ENCODE measurements around the gene DENND1A.

DENND1A gene

DNA sequence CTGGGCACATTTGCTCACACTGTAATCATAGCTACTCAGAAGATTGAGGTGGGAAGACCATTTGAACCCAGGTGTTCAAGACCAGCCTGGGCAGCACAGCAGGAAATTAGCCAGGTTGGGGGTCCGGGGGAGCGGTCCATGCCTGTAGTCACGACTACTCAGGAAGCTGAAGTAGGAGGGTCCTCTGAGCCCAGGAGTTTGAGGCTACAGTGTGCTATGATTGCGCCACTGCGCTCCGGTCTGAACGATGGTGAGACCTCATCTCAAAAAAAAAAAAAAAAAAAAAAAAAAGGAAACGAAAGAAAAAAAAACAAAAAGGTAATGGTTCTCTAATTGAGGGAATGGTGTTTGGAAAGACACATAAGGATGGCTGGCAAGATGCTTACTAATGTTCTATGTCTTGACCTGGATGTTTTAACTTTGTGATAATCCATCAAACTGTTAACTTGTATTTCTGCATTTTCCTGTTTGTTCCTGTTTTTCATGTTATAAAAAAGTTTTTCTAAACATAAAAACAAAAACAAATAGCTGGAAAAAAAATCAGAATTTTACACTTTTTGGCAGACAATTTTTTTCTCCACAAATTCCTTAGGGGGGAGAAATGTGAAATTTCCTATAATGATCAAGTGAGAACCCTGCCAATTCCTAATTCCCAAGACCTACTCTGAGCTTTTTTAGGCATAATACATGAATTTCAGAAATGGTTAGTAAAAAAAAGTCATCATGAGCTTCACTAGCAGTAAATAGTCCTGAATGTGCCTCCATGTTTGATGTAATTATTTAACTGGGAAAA, 96.9 kb downstream of the DENND1A start:
- Histone ChIP-seq H3K4me1 (ENCODE audit: insufficient read depth, low read length, poor library complexity, severe bottlenecking) (peaks cover 34% of the 10 kb centered on the region), H3K79me2 (ENCODE audit: insufficient read depth, low read length) (no peaks in the 10 kb centered on the region), H3K4me2 (ENCODE audit: low read depth, low read length, poor library complexity, severe bottlenecking) (no peak overlapping the region), H3K27me3 (ENCODE audit: insufficient read depth, low read length, poor library complexity, severe bottlenecking) (no peaks in the 10 kb centered on the region), H3K9me3 (ENCODE audit: insufficient read depth, low read depth, low read length) (peaks cover 16% of the 10 kb centered on the region), H3K36me3 (ENCODE audit: insufficient read depth, low read length) (no peaks in the 10 kb centered on the region), H3K4me3 (ENCODE audit: low read length, poor library complexity, severe bottlenecking) (no peak overlapping the region), H3K9ac (ENCODE audit: low read depth, low read length, poor library complexity, severe bottlenecking) (no peak overlapping the region), H3K9me2 (replicated peaks; ENCODE audit: low read depth, low read length) (no peaks in the 10 kb centered on the region), H4K20me1 (ENCODE audit: insufficient read depth, low read length, poor library complexity, severe bottlenecking) (no peaks in the 10 kb centered on the region), H3F3A (ENCODE audit: low read depth) (0 out of 2 replicates have a peak, but pooled peaks cover 8% of the 10 kb centered on the region), H2AFZ (ENCODE audit: low read length) (no peak overlapping the region)
- TF ChIP-seq, protein P1, sequence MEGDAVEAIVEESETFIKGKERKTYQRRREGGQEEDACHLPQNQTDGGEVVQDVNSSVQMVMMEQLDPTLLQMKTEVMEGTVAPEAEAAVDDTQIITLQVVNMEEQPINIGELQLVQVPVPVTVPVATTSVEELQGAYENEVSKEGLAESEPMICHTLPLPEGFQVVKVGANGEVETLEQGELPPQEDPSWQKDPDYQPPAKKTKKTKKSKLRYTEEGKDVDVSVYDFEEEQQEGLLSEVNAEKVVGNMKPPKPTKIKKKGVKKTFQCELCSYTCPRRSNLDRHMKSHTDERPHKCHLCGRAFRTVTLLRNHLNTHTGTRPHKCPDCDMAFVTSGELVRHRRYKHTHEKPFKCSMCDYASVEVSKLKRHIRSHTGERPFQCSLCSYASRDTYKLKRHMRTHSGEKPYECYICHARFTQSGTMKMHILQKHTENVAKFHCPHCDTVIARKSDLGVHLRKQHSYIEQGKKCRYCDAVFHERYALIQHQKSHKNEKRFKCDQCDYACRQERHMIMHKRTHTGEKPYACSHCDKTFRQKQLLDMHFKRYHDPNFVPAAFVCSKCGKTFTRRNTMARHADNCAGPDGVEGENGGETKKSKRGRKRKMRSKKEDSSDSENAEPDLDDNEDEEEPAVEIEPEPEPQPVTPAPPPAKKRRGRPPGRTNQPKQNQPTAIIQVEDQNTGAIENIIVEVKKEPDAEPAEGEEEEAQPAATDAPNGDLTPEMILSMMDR (conservative IDR thresholded peaks at IDR 0.05; ENCODE audit: low read length), result no peak
- no peak for TF ChIP-seq EZH2phosphoT487 (IDR thresholded peaks at IDR 0.05; ENCODE audit: borderline replicate concordance)

DNA sequence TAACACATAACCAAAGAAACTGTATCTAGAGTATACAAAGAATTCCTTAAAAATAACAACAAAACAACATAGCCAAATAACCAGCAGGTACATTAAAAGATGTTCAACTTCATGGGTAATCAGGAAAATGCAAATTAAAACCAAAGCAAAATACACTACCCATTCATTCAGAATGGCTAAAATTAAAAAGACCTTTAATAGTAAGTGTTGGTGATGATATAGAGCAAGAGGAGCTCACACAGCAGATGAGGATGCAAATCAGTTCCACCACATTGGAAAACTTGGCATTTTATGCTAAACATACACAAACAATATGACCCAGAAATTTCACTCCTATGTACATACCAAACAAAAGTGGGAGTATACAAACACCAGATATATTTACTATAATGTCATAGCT, 97.8 kb downstream of the DENND1A start:
- H3F3A ChIP-seq (ENCODE audit: low read depth), result 0 out of 2 replicates have a peak, but pooled peaks cover 8% of the 10 kb centered on the region
- H3K4me1 ChIP-seq (ENCODE audit: insufficient read depth, low read length, poor library complexity, severe bottlenecking), result peaks cover 31% of the 10 kb centered on the region
- no peak overlapping the region for H3K9ac ChIP-seq (ENCODE audit: low read depth, low read length, poor library complexity, severe bottlenecking)
- H3K36me3 ChIP-seq (ENCODE audit: insufficient read depth, low read length), result no peaks in the 10 kb centered on the region
- H3K4me2 ChIP-seq (ENCODE audit: low read depth, low read length, poor library complexity, severe bottlenecking), result no peak overlapping the region
- H3K9me3 ChIP-seq (ENCODE audit: insufficient read depth, low read depth, low read length), result peaks cover 17% of the 10 kb centered on the region
- no peaks in the 10 kb centered on the region for H4K20me1 ChIP-seq (ENCODE audit: insufficient read depth, low read length, poor library complexity, severe bottlenecking)
- no peak for TF ChIP-seq EZH2phosphoT487 (IDR thresholded peaks at IDR 0.05; ENCODE audit: borderline replicate concordance)
- TF ChIP-seq, protein P1 (conservative IDR thresholded peaks at IDR 0.05; ENCODE audit: low read length), result no peak
- no peak overlapping the region for H2AFZ ChIP-seq (ENCODE audit: low read length)
- no peaks in the 10 kb centered on the region for H3K27me3 ChIP-seq (ENCODE audit: insufficient read depth, low read length, poor library complexity, severe bottlenecking)
- no peaks in the 10 kb centered on the region for H3K9me2 ChIP-seq (replicated peaks; ENCODE audit: low read depth, low read length)
- no peaks in the 10 kb centered on the region for H3K79me2 ChIP-seq (ENCODE audit: insufficient read depth, low read length)
- H3K4me3 ChIP-seq (ENCODE audit: low read length, poor library complexity, severe bottlenecking), result no peak overlapping the region

DNA sequence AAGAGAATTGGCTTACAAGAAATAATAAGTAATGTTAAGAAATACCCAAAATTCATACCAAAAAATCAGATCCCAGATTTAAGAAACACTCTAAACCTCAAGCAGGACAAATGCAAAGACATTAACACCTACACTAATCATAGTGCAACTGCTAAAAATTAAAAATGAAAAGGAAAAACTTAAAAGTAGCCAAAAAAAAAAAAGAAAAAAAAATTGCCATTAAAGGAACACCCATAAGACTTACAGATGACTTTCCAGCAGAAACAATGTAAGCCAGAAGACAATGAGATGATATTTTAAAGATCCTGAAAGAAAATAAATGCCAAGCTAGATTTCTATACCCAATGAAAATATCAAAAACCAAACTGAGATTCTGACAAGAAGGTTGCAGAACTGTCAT, 101.5 kb downstream of the DENND1A start:
- Histone ChIP-seq H3F3A (ENCODE audit: low read depth) (no peaks in the 10 kb centered on the region), H2AFZ (ENCODE audit: low read length) (no peak overlapping the region), H3K9me3 (ENCODE audit: insufficient read depth, low read depth, low read length) (peaks cover 17% of the 10 kb centered on the region), H3K36me3 (ENCODE audit: insufficient read depth, low read length) (no peaks in the 10 kb centered on the region), H3K4me2 (ENCODE audit: low read depth, low read length, poor library complexity, severe bottlenecking) (no peak overlapping the region), H3K79me2 (ENCODE audit: insufficient read depth, low read length) (no peaks in the 10 kb centered on the region), H3K9ac (ENCODE audit: low read depth, low read length, poor library complexity, severe bottlenecking) (no peak overlapping the region), H4K20me1 (ENCODE audit: insufficient read depth, low read length, poor library complexity, severe bottlenecking) (no peaks in the 10 kb centered on the region), H3K4me1 (ENCODE audit: insufficient read depth, low read length, poor library complexity, severe bottlenecking) (peaks cover 9% of the 10 kb centered on the region), H3K9me2 (replicated peaks; ENCODE audit: low read depth, low read length) (no peaks in the 10 kb centered on the region), H3K27me3 (ENCODE audit: insufficient read depth, low read length, poor library complexity, severe bottlenecking) (no peaks in the 10 kb centered on the region), H3K4me3 (ENCODE audit: low read length, poor library complexity, severe bottlenecking) (no peak overlapping the region)
- no peak for TF ChIP-seq EZH2phosphoT487 (IDR thresholded peaks at IDR 0.05; ENCODE audit: borderline replicate concordance)
